Trophoblast cell (in vitro differentiated cells and primary cell): ENCODE measurements around the gene MAPT.

ENCODE experiments used
- DNase-seq, 2 donors: peaks; one replicate each; pipeline ENCODE4 v3.0.0-alpha.2; 2016
- H2AFZ ChIP-seq: 2 replicates; pipeline ENCODE4 v1.6.1; 2013; ENCODE audit warnings: low read length, moderate library complexity, mild to moderate bottlenecking; ENCODE audit not compliant: insufficient read depth, poor library complexity
- H2AK5ac ChIP-seq: 2 replicates; pipeline ENCODE4 v1.6.1; 2013; ENCODE audit warnings: mild to moderate bottlenecking, low read length
- H2BK120ac ChIP-seq: 2 replicates; pipeline ENCODE4 v1.6.1; 2013; ENCODE audit warnings: low read length, mild to moderate bottlenecking, moderate library complexity; ENCODE audit not compliant: insufficient read depth, poor library complexity
- H2BK12ac ChIP-seq: 2 replicates; pipeline ENCODE4 v1.6.1; 2013; ENCODE audit warnings: mild to moderate bottlenecking, low read length, moderate library complexity
- H2BK5ac ChIP-seq: 2 replicates; pipeline ENCODE4 v1.6.1; 2013; ENCODE audit warnings: low read length, low read depth, moderate library complexity, mild to moderate bottlenecking; ENCODE audit not compliant: poor library complexity
- H3K14ac ChIP-seq: 2 replicates; pipeline ENCODE4 v1.6.1; 2013; ENCODE audit warnings: mild to moderate bottlenecking, low read length
- H3K18ac ChIP-seq: 2 replicates; pipeline ENCODE4 v1.6.1; 2013; ENCODE audit warnings: mild to moderate bottlenecking, low read length
- H3K23ac ChIP-seq: 2 replicates; pipeline ENCODE4 v1.6.1; 2013; ENCODE audit warnings: low read length
- H3K27ac ChIP-seq: 2 replicates; pipeline ENCODE4 v1.5.1; 2013; ENCODE audit warnings: low read depth, mild to moderate bottlenecking, inconsistent platforms, low read length, moderate library complexity
- H3K27me3 ChIP-seq: 2 replicates; pipeline ENCODE4 v1.6.1; 2013; ENCODE audit warnings: inconsistent platforms, mild to moderate bottlenecking, low read length, moderate library complexity; ENCODE audit not compliant: insufficient read depth
- H3K36me3 ChIP-seq, 2 experiments: 1 replicate in 1 of 2; 2 replicates in 1 of 2; pipeline ENCODE4 v1.6.1; 2013; ENCODE audit warnings: low read length in 2 of 2, mild to moderate bottlenecking in 2 of 2, moderate library complexity in 1 of 2; ENCODE audit not compliant: insufficient read depth in 2 of 2, control insufficient read depth in 1 of 2
- H3K4ac ChIP-seq: 2 replicates; pipeline ENCODE4 v1.6.1; 2013; ENCODE audit warnings: low read depth, mild to moderate bottlenecking, low read length, moderate library complexity
- H3K4me1 ChIP-seq, 2 experiments: 1 replicate in 1 of 2; 2 replicates in 1 of 2; pipeline ENCODE4 v1.6.1; 2013; ENCODE audit warnings: low read length in 2 of 2, mild to moderate bottlenecking in 2 of 2, moderate library complexity in 1 of 2; ENCODE audit not compliant: insufficient read depth in 2 of 2, control insufficient read depth in 1 of 2
- H3K4me2 ChIP-seq: 2 replicates; pipeline ENCODE4 v1.6.1; 2013; ENCODE audit warnings: inconsistent platforms, mild to moderate bottlenecking, low read length, moderate library complexity
- H3K4me3 ChIP-seq: 2 replicates; pipeline ENCODE4 v1.5.1; 2013; ENCODE audit warnings: mild to moderate bottlenecking, low read depth, low read length, inconsistent platforms
- H3K79me1 ChIP-seq: one replicate; pipeline ENCODE4 v1.6.1; 2013; ENCODE audit warnings: low read length
- H3K79me2 ChIP-seq: 2 replicates; pipeline ENCODE4 v1.6.1; 2013; ENCODE audit warnings: low read length, mild to moderate bottlenecking; ENCODE audit not compliant: control insufficient read depth, insufficient read depth, poor library complexity
- H3K9ac ChIP-seq: 2 replicates; pipeline ENCODE4 v1.6.1; 2013; ENCODE audit warnings: mild to moderate bottlenecking, low read length
- H3K9me3 ChIP-seq: 2 replicates; pipeline ENCODE4 v1.6.1; 2013; ENCODE audit warnings: low read depth, mild to moderate bottlenecking, control low read depth, inconsistent platforms, low read length; ENCODE audit not compliant: insufficient read depth
- H4K12ac ChIP-seq: 2 replicates; pipeline ENCODE4 v1.6.1; 2013; ENCODE audit warnings: low read depth, mild to moderate bottlenecking, low read length, moderate library complexity
- H4K8ac ChIP-seq: 2 replicates; pipeline ENCODE4 v1.6.1; 2013; ENCODE audit warnings: low read depth, mild to moderate bottlenecking, low read length, moderate library complexity
- H4K91ac ChIP-seq: one replicate; pipeline ENCODE4 v1.6.1; 2013; ENCODE audit warnings: low read depth, mild to moderate bottlenecking, low read length, moderate library complexity
- WGBS: extraction: QIAGEN DNeasy Blood & Tissue Kit; methylation state at CpG from one replicate; pipeline ENCODE4 v1.1.7; 2013; ENCODE audit warnings: missing lambda C conversion rate; ENCODE audit not compliant: insufficient read length, insufficient coverage; ENCODE audit errors: extremely low coverage; 5-methylcytosine and 5-hydroxymethylcytosine counted together

The MAPT gene

DNA sequence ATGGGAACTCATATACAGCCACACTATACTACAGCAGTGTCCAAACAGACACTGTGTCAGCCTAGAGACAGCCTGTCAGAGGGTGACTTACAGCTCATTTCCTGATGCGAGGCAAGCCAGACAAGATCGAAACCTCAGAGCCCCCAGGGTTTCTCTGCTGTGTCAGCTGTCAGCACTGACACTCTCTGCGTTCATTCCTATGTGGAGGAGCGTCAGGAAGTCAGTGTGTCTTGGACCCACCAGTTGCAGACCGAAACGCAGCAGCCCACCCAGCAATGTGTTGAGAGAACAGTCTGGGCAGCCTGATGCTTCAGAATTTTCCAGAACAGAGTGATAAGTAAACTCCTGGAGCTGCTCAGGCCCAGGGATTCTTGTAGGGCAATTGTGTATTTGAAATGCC lies 20.6 kb upstream of the MAPT start:
- Histone ChIP-seq H3K23ac (no peak overlapping the region), H3K27me3 (no peaks in the 10 kb centered on the region), H3K4me1 (peaks cover 3 to 4% of the 10 kb centered on the region in 2 experiments), H3K4ac (no peak overlapping the region), H3K9me3 (no peaks in the 10 kb centered on the region), H3K79me1 (no peaks in the 10 kb centered on the region), H4K12ac (no peak overlapping the region), H3K9ac (no peak overlapping the region), H2BK5ac (no peak overlapping the region), H3K4me2 (no peak overlapping the region), H2BK120ac (no peak overlapping the region), H3K36me3 (no peaks in the 10 kb centered on the region), H3K18ac (no peak overlapping the region), H3K79me2 (no peaks in the 10 kb centered on the region), H3K4me3 (no peak overlapping the region), H2AK5ac (no peak overlapping the region), H4K8ac (no peak overlapping the region), H3K14ac (no peak overlapping the region), H2AFZ (no peak overlapping the region), H3K27ac (no peak overlapping the region), H2BK12ac (no peak overlapping the region), H4K91ac (no peak overlapping the region)
- DNase-seq, result no peak
- no CpG with 5 or more reads among the region's 6 CpGs for WGBS

DNA sequence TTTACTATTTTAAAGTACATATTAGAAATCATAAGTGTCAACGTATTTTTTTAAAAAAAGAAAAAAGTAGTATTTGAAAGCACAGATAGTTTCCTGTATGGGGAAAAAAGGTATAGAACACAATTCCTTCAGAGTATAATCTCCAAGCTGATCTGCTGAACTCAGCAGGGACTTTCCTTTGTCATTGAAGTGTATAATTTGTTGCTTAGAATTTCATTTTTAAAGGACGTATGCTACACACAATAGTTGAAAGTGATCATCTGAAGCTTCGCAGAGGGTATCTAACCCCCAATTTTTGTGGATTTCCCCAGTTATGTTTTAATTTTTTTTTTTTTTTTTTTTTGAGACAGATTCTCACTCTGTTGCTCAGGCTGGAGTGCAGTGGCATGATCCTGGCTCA lies 20.2 kb upstream of the MAPT start:
- Histone ChIP-seq H3K4me2 (no peak overlapping the region), H3K4me3 (no peak overlapping the region), H3K27ac (no peak overlapping the region), H3K18ac (no peak overlapping the region), H3K9me3 (no peaks in the 10 kb centered on the region), H4K8ac (no peak overlapping the region), H3K27me3 (no peaks in the 10 kb centered on the region), H3K9ac (no peak overlapping the region), H2BK12ac (no peak overlapping the region), H2BK5ac (no peak overlapping the region), H3K4ac (no peak overlapping the region), H3K14ac (no peak overlapping the region), H3K79me1 (no peaks in the 10 kb centered on the region), H4K12ac (no peak overlapping the region), H2AK5ac (no peak overlapping the region), H3K23ac (no peak overlapping the region), H4K91ac (no peak overlapping the region), H3K79me2 (no peaks in the 10 kb centered on the region), H2BK120ac (no peak overlapping the region), H3K4me1 (peaks cover 3 to 4% of the 10 kb centered on the region in 2 experiments), H2AFZ (no peak overlapping the region), H3K36me3 (no peaks in the 10 kb centered on the region)
- WGBS, result no CpG with 5 or more reads among the region's 3 CpGs
- DNase-seq, result no peak

DNA sequence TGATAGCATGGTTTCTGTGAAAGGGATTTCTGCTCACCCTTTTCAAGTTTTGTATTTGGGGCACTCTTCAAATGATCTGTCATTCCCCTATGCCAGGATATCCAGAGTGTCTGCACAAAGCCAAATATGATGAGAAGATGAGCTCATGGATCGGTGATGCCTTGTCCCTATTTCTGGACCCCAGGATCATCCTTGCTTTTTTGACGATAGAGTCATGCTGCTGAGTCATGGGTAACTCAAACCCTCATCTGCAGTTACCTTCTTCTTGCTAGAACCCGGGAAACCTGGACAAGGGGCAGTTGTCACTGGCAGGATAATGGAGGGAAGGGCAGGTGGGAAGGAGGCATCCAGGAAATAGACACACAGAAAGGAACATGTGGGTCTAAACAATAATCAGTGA lies 17.8 kb upstream of the MAPT start:
- Histone ChIP-seq H3K27ac (no peak overlapping the region), H3K4me1 (peaks cover 0 to 4% of the 10 kb centered on the region in 2 experiments), H2BK5ac (no peak overlapping the region), H3K14ac (no peak overlapping the region), H3K4ac (no peak overlapping the region), H3K4me2 (no peak overlapping the region), H4K12ac (no peak overlapping the region), H2BK12ac (no peak overlapping the region), H4K91ac (no peak overlapping the region), H2AK5ac (no peak overlapping the region), H3K36me3 (no peaks in the 10 kb centered on the region), H3K23ac (no peak overlapping the region), H3K18ac (no peak overlapping the region), H3K79me1 (no peaks in the 10 kb centered on the region), H3K9ac (no peak overlapping the region), H2AFZ (no peak overlapping the region), H3K27me3 (no peaks in the 10 kb centered on the region), H4K8ac (no peak overlapping the region), H2BK120ac (no peak overlapping the region), H3K4me3 (no peak overlapping the region), H3K9me3 (no peaks in the 10 kb centered on the region), H3K79me2 (no peaks in the 10 kb centered on the region)
- no peak for DNase-seq
- no CpG with 5 or more reads among the region's 3 CpGs for WGBS

DNA sequence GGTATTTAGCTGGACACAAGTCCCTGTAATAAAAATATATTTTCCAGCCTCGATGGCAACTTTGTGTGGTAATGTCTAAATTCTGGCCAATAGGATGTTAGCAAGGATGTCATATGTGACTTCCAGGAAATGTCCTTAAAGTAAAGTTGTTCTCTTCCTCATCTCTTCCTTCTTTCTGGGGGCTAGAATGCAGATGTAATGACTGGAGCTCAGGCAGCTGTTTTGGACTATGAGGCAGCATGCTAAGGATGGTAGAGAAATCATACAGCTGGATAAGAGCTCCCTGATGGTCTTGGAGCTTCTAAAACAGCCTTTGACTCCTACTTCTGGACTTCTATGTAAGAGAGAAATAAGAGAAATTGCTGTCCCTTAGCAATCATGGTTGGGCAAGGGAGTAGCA lies 16.9 kb upstream of the MAPT start:
- H4K91ac ChIP-seq, result no peak overlapping the region
- H3K79me1 ChIP-seq, result no peaks in the 10 kb centered on the region
- H2BK12ac ChIP-seq, result no peak overlapping the region
- H3K27me3 ChIP-seq, result no peaks in the 10 kb centered on the region
- no peak overlapping the region for H3K18ac ChIP-seq
- no CpG with 5 or more reads among the region's 1 CpG for WGBS
- no peak overlapping the region for H4K8ac ChIP-seq
- H3K4me1 ChIP-seq, result no peaks in the 10 kb centered on the region
- H2BK120ac ChIP-seq, result no peak overlapping the region
- H3K4ac ChIP-seq, result no peak overlapping the region
- no peaks in the 10 kb centered on the region for H3K79me2 ChIP-seq
- no peaks in the 10 kb centered on the region for H3K36me3 ChIP-seq
- no peak overlapping the region for H3K23ac ChIP-seq
- no peak overlapping the region for H3K4me2 ChIP-seq
- no peak overlapping the region for H2BK5ac ChIP-seq
- no peak overlapping the region for H3K9ac ChIP-seq
- no peak overlapping the region for H4K12ac ChIP-seq
- H2AFZ ChIP-seq, result no peak overlapping the region
- no peak overlapping the region for H3K27ac ChIP-seq
- no peak for DNase-seq
- H3K4me3 ChIP-seq, result no peak overlapping the region
- H3K14ac ChIP-seq, result no peak overlapping the region
- no peak overlapping the region for H2AK5ac ChIP-seq
- H3K9me3 ChIP-seq, result peaks cover 2% of the 10 kb centered on the region
